H9 (cell line): ENCODE measurements around the gene PHF12. TPM values are rescaled to one million over a fixed set of nuclear protein-coding genes. Genes with fewer than 3 reads are reported as not detected.

ENCODE experiments used
- DNase-seq: peaks from one replicate; pipeline ENCODE4 v3.0.0-alpha.2; 2017
- H2AFZ ChIP-seq: one replicate; pipeline ENCODE4 v1.6.1; 2013; ENCODE audit warnings: mild to moderate bottlenecking, low read length, control low read depth, moderate library complexity
- H2AK5ac ChIP-seq: 2 replicates; pipeline ENCODE4 v1.6.1; 2013; ENCODE audit warnings: low read length, control low read depth, mixed read lengths; ENCODE audit not compliant: insufficient read length
- H2BK120ac ChIP-seq: one replicate; pipeline ENCODE4 v1.6.1; 2013; ENCODE audit warnings: low read depth, mild to moderate bottlenecking, low read length, control low read depth, inconsistent platforms; ENCODE audit not compliant: poor library complexity, severe bottlenecking
- H2BK12ac ChIP-seq: 2 replicates; pipeline ENCODE4 v1.6.1; 2013; ENCODE audit warnings: low read length, control low read depth, mixed read lengths, low read depth; ENCODE audit not compliant: insufficient read length
- H2BK15ac ChIP-seq: 2 replicates; pipeline ENCODE4 v1.6.1; 2013; ENCODE audit warnings: low read depth, low read length, control low read depth
- H2BK20ac ChIP-seq: one replicate; pipeline ENCODE4 v1.6.1; 2013; ENCODE audit warnings: low read depth, mild to moderate bottlenecking, low read length, control low read depth, inconsistent platforms; ENCODE audit not compliant: poor library complexity, severe bottlenecking
- H2BK5ac ChIP-seq: 2 replicates; pipeline ENCODE4 v1.6.1; 2013; ENCODE audit warnings: low read length, control low read depth, mixed read lengths; ENCODE audit not compliant: insufficient read length
- H3K14ac ChIP-seq: 2 replicates; pipeline ENCODE4 v1.6.1; 2013; ENCODE audit warnings: low read length, control low read depth; ENCODE audit not compliant: insufficient read depth
- H3K18ac ChIP-seq: 2 replicates; pipeline ENCODE4 v1.6.1; 2013; ENCODE audit warnings: low read depth, mild to moderate bottlenecking, mixed read lengths, low read length, control low read depth; ENCODE audit not compliant: insufficient read length
- H3K23ac ChIP-seq: 2 replicates; pipeline ENCODE4 v1.6.1; 2013; ENCODE audit warnings: low read length, control low read depth, mixed read lengths, low read depth; ENCODE audit not compliant: insufficient read length
- H3K23me2 ChIP-seq: 2 replicates; pipeline ENCODE4 v1.6.1; 2013; ENCODE audit warnings: low read depth, mild to moderate bottlenecking, mixed read lengths, low read length, control low read depth; ENCODE audit not compliant: insufficient read length, poor library complexity, severe bottlenecking
- H3K27ac ChIP-seq: 2 replicates; pipeline ENCODE4 v1.5.1; 2013; ENCODE audit warnings: low read length, control low read depth, mixed read lengths, low read depth; ENCODE audit not compliant: insufficient read length
- H3K27me3 ChIP-seq: 2 replicates; pipeline ENCODE4 v1.6.1; 2013; ENCODE audit warnings: low read length, control low read depth, inconsistent platforms; ENCODE audit not compliant: insufficient read depth
- H3K4ac ChIP-seq: 2 replicates; pipeline ENCODE4 v1.6.1; 2013; ENCODE audit warnings: low read depth, mild to moderate bottlenecking, control low read depth, inconsistent platforms, low read length, moderate library complexity
- H3K4me1 ChIP-seq: 2 replicates; pipeline ENCODE4 v1.6.1; 2013; ENCODE audit warnings: low read length, control low read depth, inconsistent platforms; ENCODE audit not compliant: insufficient read depth
- H3K4me2 ChIP-seq: 2 replicates; pipeline ENCODE4 v1.6.1; 2013; ENCODE audit warnings: low read length, control low read depth, mixed read lengths; ENCODE audit not compliant: insufficient read length, insufficient read depth
- H3K56ac ChIP-seq: 2 replicates; pipeline ENCODE4 v1.6.1; 2013; ENCODE audit warnings: low read depth, mild to moderate bottlenecking, mixed read lengths, low read length, control low read depth; ENCODE audit not compliant: insufficient read length
- H3K79me1 ChIP-seq: 2 replicates; pipeline ENCODE4 v1.6.1; 2013; ENCODE audit warnings: low read depth, mild to moderate bottlenecking, moderate library complexity, low read length, control low read depth, inconsistent platforms; ENCODE audit not compliant: insufficient read depth, poor library complexity, severe bottlenecking
- H3K79me2 ChIP-seq: 2 replicates; pipeline ENCODE4 v1.6.1; 2013; ENCODE audit warnings: low read length, control low read depth, inconsistent platforms; ENCODE audit not compliant: insufficient read depth
- H3K9ac ChIP-seq: 2 replicates; pipeline ENCODE4 v1.6.1; 2013; ENCODE audit warnings: low read length, control low read depth, mixed read lengths; ENCODE audit not compliant: insufficient read length; ENCODE audit errors: extremely low read depth
- H3K9me3 ChIP-seq: one replicate; pipeline ENCODE4 v1.6.1; 2013; ENCODE audit warnings: low read depth, low read length, inconsistent platforms; ENCODE audit not compliant: control insufficient read depth
- H3T11ph ChIP-seq: one replicate; pipeline ENCODE4 v1.6.1; 2013; ENCODE audit warnings: mild to moderate bottlenecking, low read length, control low read depth, inconsistent platforms
- H4K20me1 ChIP-seq: one replicate; pipeline ENCODE4 v1.6.1; 2013; ENCODE audit not compliant: control insufficient read depth, insufficient read length, insufficient read depth
- H4K5ac ChIP-seq: 2 replicates; pipeline ENCODE4 v1.6.1; 2013; ENCODE audit warnings: low read depth, mild to moderate bottlenecking, mixed read lengths, low read length, control low read depth; ENCODE audit not compliant: insufficient read length
- H4K8ac ChIP-seq: replicated peaks from 2 replicates; pipeline ENCODE4 v1.6.1; 2013; ENCODE audit warnings: low read length, control low read depth, mixed read lengths, low read depth; ENCODE audit not compliant: insufficient read length
- H4K91ac ChIP-seq: 2 replicates; pipeline ENCODE4 v1.6.1; 2013; ENCODE audit warnings: low read depth, mild to moderate bottlenecking, moderate library complexity, mixed read lengths, low read length, control low read depth; ENCODE audit not compliant: insufficient read length
- H3K27ac Mint-ChIP-seq, 3 experiments: 2 replicates in 2 of 3; 3 replicates in 1 of 3; pipeline ENCODE4 v1.8.0; 2020 to 2021; ENCODE audit warnings: mixed read lengths in 3 of 3, mild to moderate bottlenecking in 1 of 3, moderate library complexity in 1 of 3
- H3K27me3 Mint-ChIP-seq: 2 replicates; pipeline ENCODE4 v1.8.0; 2021; ENCODE audit warnings: low read depth, mild to moderate bottlenecking, moderate library complexity, mixed read lengths
- H3K36me3 Mint-ChIP-seq, 3 experiments: 2 replicates in 2 of 3; 3 replicates in 1 of 3; pipeline ENCODE4 v1.8.0; 2020 to 2021; ENCODE audit warnings: low read depth in 3 of 3, mixed read lengths in 3 of 3; ENCODE audit not compliant: insufficient read depth in 1 of 3
- H3K4me1 Mint-ChIP-seq, 2 experiments: 2 replicates each; pipeline ENCODE4 v1.8.0; 2020; ENCODE audit warnings: mixed read lengths in 2 of 2
- H3K4me3 Mint-ChIP-seq, 2 experiments: 2 replicates in 1 of 2; 3 replicates in 1 of 2; pipeline ENCODE4 v1.8.0; 2020 to 2021; ENCODE audit warnings: mild to moderate bottlenecking in 2 of 2, mixed read lengths in 2 of 2, moderate library complexity in 1 of 2
- H3K9me3 Mint-ChIP-seq, 2 experiments: 2 replicates in 1 of 2; 3 replicates in 1 of 2; pipeline ENCODE4 v1.8.0; 2020; ENCODE audit warnings: mild to moderate bottlenecking in 2 of 2, mixed read lengths in 2 of 2, moderate library complexity in 1 of 2
- CTCF ChIP-seq: fragments of 200-600 bp; sonication (generic); conservative IDR thresholded peaks from 3 replicates; pipeline ENCODE4 v1.8.0; 2021; ENCODE audit warnings: antibody characterized with exemption, mild to moderate bottlenecking
- WGBS: extraction: QIAGEN DNeasy Blood & Tissue Kit; methylation state at CpG from one replicate; pipeline ENCODE4 v1.1.7; 2013; ENCODE audit warnings: missing lambda C conversion rate, low lambda C conversion rate, mixed read lengths; ENCODE audit not compliant: insufficient read length; ENCODE audit errors: extremely low coverage; 5-methylcytosine and 5-hydroxymethylcytosine counted together
- total RNA-seq: library from RNA; stranded (reverse); gene quantifications from 2 replicates; pipeline ENCODE4 v1.2.1, GENCODE V29; 2021

The PHF12 gene
- total RNA-seq, 1 experiment from 2014 or later, result 62.1 TPM

GRCh38 chr17:28857905-28858800 lies 93.2 kb downstream of the PHF12 start:
- Histone ChIP-seq H3K4me1 (no peaks in the 10 kb centered on the region; the same call in 1 of the 2 replicates), H2BK120ac (no peak overlapping the region), H2BK20ac (no peak overlapping the region), H4K8ac (no peak overlapping the region), H3K79me1 (no peaks in the 10 kb centered on the region), H4K91ac (no peak overlapping the region), H3K23me2 (peaks cover 6% of the 10 kb centered on the region), H3K23ac (no peak overlapping the region), H3K56ac (no peak overlapping the region), H3K9me3 (no peaks in the 10 kb centered on the region), H3K9ac (no peak overlapping the region), H3K79me2 (no peaks in the 10 kb centered on the region), H3K4me2 (no peak overlapping the region), H2AFZ (no peak overlapping the region), H2BK15ac (no peak overlapping the region), H3K14ac (no peak overlapping the region), H3K27ac (no peak overlapping the region), H3K4ac (no peak overlapping the region), H4K5ac (no peak overlapping the region), H3T11ph (no peak overlapping the region), H2BK12ac (no peak overlapping the region), H4K20me1 (no peaks in the 10 kb centered on the region), H2AK5ac (no peak overlapping the region), H3K27me3 (no peaks in the 10 kb centered on the region), H2BK5ac (no peak overlapping the region), H3K18ac (no peak overlapping the region)
- H3K36me3 Mint-ChIP-seq, result peaks cover 28 to 43% (median 42%) of the 10 kb centered on the region in 3 experiments
- TF ChIP-seq CTCF, result no peak
- no peaks in the 10 kb centered on the region for H3K9me3 Mint-ChIP-seq
- no CpG with 5 or more reads among the region's 3 CpGs for WGBS
- no peak overlapping the region for H3K27ac Mint-ChIP-seq
- peaks cover 6 to 16% of the 10 kb centered on the region in 2 experiments for H3K4me1 Mint-ChIP-seq
- no peaks in the 10 kb centered on the region for H3K27me3 Mint-ChIP-seq
- no peak for DNase-seq
- no peak overlapping the region for H3K4me3 Mint-ChIP-seq
